SK-N-SH (cell line): ENCODE measurements around the gene TMEM184C. TPM values are rescaled to one million over a fixed set of nuclear protein-coding genes. Genes with fewer than 3 reads are reported as not detected.

Experiments used
- CTCF ChIA-PET: fragments of 300-600, 350-600 bp; formaldehyde crosslinking; extraction: SDS; loops from one replicate; lab custom pipeline; 2021; lab: Yijun Ruan, JAX
- POLR2A ChIA-PET: fragments of 350-600 bp; sonication (Branson Sonifier 250); formaldehyde crosslinking; extraction: SDS; loops from one replicate; lab custom pipeline; 2020; ENCODE audit warnings: antibody characterized with exemption, inconsistent platforms; lab: Yijun Ruan, JAX
- DNase-seq: peaks from one replicate; pipeline ENCODE4 v3.0.0; 2012
- H2AFZ ChIP-seq: fragments of 200-600 bp; sonication (generic); 2 replicates; pipeline ENCODE4 v1.8.1; 2016; ENCODE audit warnings: antibody characterized with exemption, mild to moderate bottlenecking, low read depth
- H3F3A ChIP-seq: fragments of 200-600 bp; sonication (generic); replicated peaks from 2 replicates; pipeline ENCODE3; 2016; ENCODE audit warnings: antibody characterized with exemption, mild to moderate bottlenecking; ENCODE audit not compliant: insufficient read depth
- H3K27ac ChIP-seq, 2 experiments: fragments of 200-500 bp in 1 of 2; fragments of 200-600 bp in 1 of 2; sonication (Bioruptor generic) in 1 of 2; sonication (generic), shearing (Covaris generic) in 1 of 2; 2 replicates each; pipeline versions ENCODE4 v1.5.1 to v1.6.1; 2014 to 2016; ENCODE audit warnings: low read depth in 2 of 2, inconsistent platforms in 1 of 2, low read length in 1 of 2, mild to moderate bottlenecking in 1 of 2, mixed read lengths in 1 of 2
- H3K27me3 ChIP-seq: fragments of 200-600 bp; sonication (generic), shearing (Covaris generic); 2 replicates; pipeline ENCODE4 v1.6.1; 2016; ENCODE audit warnings: mixed run types; ENCODE audit not compliant: insufficient read depth
- H3K36me3 ChIP-seq, 2 experiments: fragments of 200-500 bp in 1 of 2; fragments of 200-600 bp in 1 of 2; sonication (Bioruptor generic) in 1 of 2; sonication (generic) in 1 of 2; replicated peaks in 1 of 2; 2 replicates each; pipeline versions ENCODE3 to v1.5.1; 2014 to 2016; ENCODE audit warnings: low read length in 1 of 2, mild to moderate bottlenecking in 1 of 2; ENCODE audit not compliant: insufficient read depth in 2 of 2, control insufficient read depth in 1 of 2
- H3K4me1 ChIP-seq, 2 experiments: fragments of 200-500 bp in 1 of 2; fragments of 200-600 bp in 1 of 2; sonication (Bioruptor generic) in 1 of 2; sonication (generic), shearing (Covaris generic) in 1 of 2; 2 replicates each; pipeline versions ENCODE4 v1.5.1 to v1.6.1; 2014 to 2016; ENCODE audit warnings: low read depth in 1 of 2, low read length in 1 of 2, mixed run types in 1 of 2; ENCODE audit not compliant: insufficient read depth in 2 of 2, control insufficient read depth in 1 of 2
- H3K4me2 ChIP-seq: fragments of 200-600 bp; sonication (generic), shearing (Covaris generic); 2 replicates; pipeline ENCODE4 v1.6.1; 2017; ENCODE audit warnings: mixed run types
- H3K4me3 ChIP-seq, 2 experiments: fragments of 200-500 bp in 1 of 2; fragments of 200-600 bp in 1 of 2; sonication (Bioruptor generic) in 1 of 2; sonication (generic), shearing (Covaris generic) in 1 of 2; 2 replicates each; pipeline versions ENCODE4 v1.5.1 to v1.8.1; 2014 to 2016; ENCODE audit warnings: low read depth in 2 of 2, inconsistent platforms in 1 of 2, low read length in 1 of 2, mild to moderate bottlenecking in 1 of 2, mixed read lengths in 1 of 2, moderate library complexity in 1 of 2
- H3K79me2 ChIP-seq: fragments of 200-600 bp; sonication (generic); 2 replicates; pipeline ENCODE4 v1.8.1; 2017; ENCODE audit warnings: mild to moderate bottlenecking; ENCODE audit not compliant: insufficient read depth
- H3K9ac ChIP-seq: fragments of 200-600 bp; sonication (generic); 2 replicates; pipeline ENCODE4 v1.6.1; 2017; ENCODE audit warnings: mixed run types
- H3K9me2 ChIP-seq: fragments of 200-600 bp; sonication (generic); 2 replicates; pipeline ENCODE4 v1.6.1; 2017; ENCODE audit warnings: mixed run types
- H3K9me3 ChIP-seq: fragments of 200-600 bp; sonication (generic); 2 replicates; pipeline ENCODE4 v1.6.1; 2017; ENCODE audit warnings: mixed run types, mild to moderate bottlenecking, moderate library complexity
- H4K20me1 ChIP-seq: fragments of 200-600 bp; sonication (generic); 2 replicates; pipeline ENCODE4 v1.6.1; 2017; ENCODE audit warnings: mild to moderate bottlenecking, mixed run types; ENCODE audit not compliant: insufficient read depth
- ELF1 ChIP-seq: IDR thresholded peaks from 2 replicates; pipeline ENCODE4 v1.4.0; 2012
- EZH2phosphoT487 ChIP-seq: fragments of 200-600 bp; sonication (generic); IDR thresholded peaks from 2 replicates; pipeline ENCODE4 v1.6.1; 2017; ENCODE audit warnings: low read depth, mixed run types, mild to moderate bottlenecking, antibody characterized with exemption, moderate library complexity, borderline replicate concordance
- FOSL2 ChIP-seq: IDR thresholded peaks from 2 replicates; pipeline ENCODE4 v1.4.0; 2012; ENCODE audit warnings: low read depth, mild to moderate bottlenecking, moderate library complexity, borderline replicate concordance
- FOXJ3 ChIP-seq: sonication (generic); formaldehyde crosslinking; IDR thresholded peaks from 2 replicates; pipeline ENCODE4 v1.5.1; 2020; ENCODE audit warnings: mild to moderate bottlenecking, missing genetic modification reagents
- FOXM1 ChIP-seq: IDR thresholded peaks from 2 replicates; pipeline ENCODE4 v1.4.0; 2012; ENCODE audit warnings: low read depth, mild to moderate bottlenecking
- GABPA ChIP-seq: IDR thresholded peaks from 2 replicates; pipeline ENCODE4 v1.4.0; 2012; ENCODE audit warnings: low read depth, mild to moderate bottlenecking
- GATA2 ChIP-seq: sonication (generic); formaldehyde crosslinking; IDR thresholded peaks from 2 replicates; pipeline ENCODE4 v1.5.0; 2020; ENCODE audit warnings: mild to moderate bottlenecking, missing genetic modification reagents
- JUND ChIP-seq: IDR thresholded peaks from 2 replicates; pipeline ENCODE4 v1.4.0; 2012
- NRF1 ChIP-seq: IDR thresholded peaks from 2 replicates; pipeline ENCODE4 v1.6.1; 2012; ENCODE audit warnings: low read depth, mild to moderate bottlenecking, low read length
- POLR2AphosphoS5 ChIP-seq: IDR thresholded peaks from 2 replicates; pipeline ENCODE4 v1.6.1; 2012; ENCODE audit warnings: low read depth, low read length
- RFX5 ChIP-seq: IDR thresholded peaks from 2 replicates; pipeline ENCODE4 v1.6.1; 2012; ENCODE audit warnings: mild to moderate bottlenecking, improper control_type of control experiment, low read length
- SMC3 ChIP-seq: IDR thresholded peaks from 2 replicates; pipeline ENCODE4 v1.6.1; 2012; ENCODE audit warnings: low read depth, low read length, improper control_type of control experiment
- TAF1 ChIP-seq: IDR thresholded peaks from 2 replicates; pipeline ENCODE4 v1.6.1; 2012; ENCODE audit warnings: low read depth, mild to moderate bottlenecking, low read length, moderate library complexity, borderline replicate concordance
- WGBS: methylation state at CpG from one replicate; pipeline ENCODE4 v1.1.6; 2017; ENCODE audit warnings: low lambda C conversion rate; 5-methylcytosine and 5-hydroxymethylcytosine counted together
- polyA plus RNA-seq, 3 experiments: library from polyadenylated mRNA; depleted of rRNA; stranded (reverse); fragments of >200 nt; gene quantifications; 2 replicates each; pipeline ENCODE4 v1.2.3, GENCODE V29; 2012
- TF ChIP-seq, protein P1 (sequence below): IDR thresholded peaks from 2 replicates; pipeline ENCODE4 v1.4.0; 2012; ENCODE audit warnings: low read depth, borderline replicate concordance
- TF ChIP-seq, protein P2 (sequence below): fragments of 200-600 bp; sonication (generic); IDR thresholded peaks from 2 replicates; pipeline ENCODE4 v1.6.1; 2017; ENCODE audit warnings: antibody characterized with exemption, mild to moderate bottlenecking, moderate library complexity
- TF ChIP-seq, protein P3 (sequence below): IDR thresholded peaks from 2 replicates; pipeline ENCODE4 v1.4.0; 2012; ENCODE audit warnings: low read depth, borderline replicate concordance

TMEM184C gene
- polyA plus RNA-seq, 1 of the 3 experiments (the other 2 are of a cell fraction): 17.5 TPM

DNA sequence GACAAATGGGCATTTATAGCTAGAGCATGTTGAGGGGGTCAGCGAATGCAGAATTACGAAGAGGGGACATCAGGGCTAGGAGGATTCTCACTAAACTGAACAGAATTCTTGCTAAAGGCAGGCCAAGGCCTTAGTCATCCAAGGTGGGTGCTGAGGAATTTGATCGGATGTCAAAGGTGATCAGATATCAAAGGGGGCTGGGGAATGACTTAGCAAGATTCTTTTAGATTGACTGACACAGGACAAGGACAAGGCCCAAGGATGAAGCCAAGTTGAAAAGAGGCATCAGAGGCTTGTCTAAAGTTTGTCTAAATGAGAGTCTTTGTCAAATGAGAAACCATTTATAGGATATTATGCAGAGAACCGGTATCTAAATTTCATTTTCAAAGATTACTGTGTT lies 9.7 kb downstream of the TMEM184C start:
- WGBS: 93% methylated on average over 4 of the region's 4 CpGs
- DNase-seq: no peak
- H3K36me3 ChIP-seq: peaks cover 75 to 82% of the 10 kb centered on the region in 2 experiments
- H3F3A ChIP-seq: peaks cover 15% of the 10 kb centered on the region
- POLR2A ChIA-PET: interaction anchor here (1.5 kb wide), 1 partner anchor 10 kb away, joined by 5 read pairs; the partner anchor contains the start of gene TMEM184C
- CTCF ChIA-PET: no interaction called here
- H4K20me1 ChIP-seq: peaks cover 2% of the 10 kb centered on the region; the same call in 1 of the 2 replicates
- H3K27me3 ChIP-seq: no peaks in the 10 kb centered on the region
- no peaks in the 10 kb centered on the region for H3K9me2 ChIP-seq
- H3K4me3 ChIP-seq: no peak overlapping the region
- no peak overlapping the region for H3K9ac ChIP-seq
- H3K4me2 ChIP-seq: no peak overlapping the region
- H2AFZ ChIP-seq: no peak overlapping the region
- H3K4me1 ChIP-seq: peaks cover 0 to 7% of the 10 kb centered on the region in 2 experiments; a peak in 2 of 4 replicates
- H3K27ac ChIP-seq: no peak overlapping the region
- H3K79me2 ChIP-seq: peaks cover 10% of the 10 kb centered on the region
- TF ChIP-seq GATA2 (CRISPR knock-in tag) (no peak), FOXJ3 (CRISPR knock-in tag) (no peak), JUND (no peak)
- H3K9me3 ChIP-seq: no peaks in the 10 kb centered on the region

DNA sequence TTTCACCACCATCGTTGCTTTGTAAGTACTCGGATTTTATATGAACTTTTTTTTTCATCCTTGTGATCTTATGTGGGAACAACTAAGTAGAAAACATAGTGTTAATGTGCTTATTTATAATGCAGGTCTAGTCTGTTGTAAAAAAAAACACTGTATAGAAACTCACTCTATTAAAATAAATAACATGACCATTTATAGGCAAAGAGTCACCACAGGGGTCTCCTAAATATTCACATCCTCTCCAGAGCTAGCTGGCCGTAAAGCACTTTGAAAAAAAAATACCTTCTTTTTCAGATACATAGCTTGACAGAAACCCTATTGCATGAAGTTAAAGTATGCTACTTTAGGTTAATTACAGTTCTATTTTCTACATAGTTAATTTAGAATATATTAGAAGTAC lies 11.2 kb downstream of the TMEM184C start:
- H3K27me3 ChIP-seq: no peaks in the 10 kb centered on the region
- peaks cover 80 to 81% of the 10 kb centered on the region in 2 experiments for H3K36me3 ChIP-seq
- H3F3A ChIP-seq: peaks cover 22% of the 10 kb centered on the region
- CTCF ChIA-PET: interaction anchor here (0.9 to 3.4 kb wide), 3 partner anchors 12 to 239 kb away, joined by 3 to 18 read pairs (median 3); no protein-coding TSS in a partner anchor
- no peaks in the 10 kb centered on the region for H3K9me2 ChIP-seq
- no peak overlapping the region for H3K9ac ChIP-seq
- WGBS: 74% methylated on average over 3 of the region's 3 CpGs
- no peaks in the 10 kb centered on the region; the same call in none of the 2 replicates for H3K79me2 ChIP-seq
- TF ChIP-seq JUND: no peak
- TF ChIP-seq, protein P1, sequence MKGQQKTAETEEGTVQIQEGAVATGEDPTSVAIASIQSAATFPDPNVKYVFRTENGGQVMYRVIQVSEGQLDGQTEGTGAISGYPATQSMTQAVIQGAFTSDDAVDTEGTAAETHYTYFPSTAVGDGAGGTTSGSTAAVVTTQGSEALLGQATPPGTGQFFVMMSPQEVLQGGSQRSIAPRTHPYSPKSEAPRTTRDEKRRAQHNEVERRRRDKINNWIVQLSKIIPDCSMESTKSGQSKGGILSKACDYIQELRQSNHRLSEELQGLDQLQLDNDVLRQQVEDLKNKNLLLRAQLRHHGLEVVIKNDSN: no peak
- TF ChIP-seq EZH2phosphoT487: no peak
- TF ChIP-seq, protein P2, sequence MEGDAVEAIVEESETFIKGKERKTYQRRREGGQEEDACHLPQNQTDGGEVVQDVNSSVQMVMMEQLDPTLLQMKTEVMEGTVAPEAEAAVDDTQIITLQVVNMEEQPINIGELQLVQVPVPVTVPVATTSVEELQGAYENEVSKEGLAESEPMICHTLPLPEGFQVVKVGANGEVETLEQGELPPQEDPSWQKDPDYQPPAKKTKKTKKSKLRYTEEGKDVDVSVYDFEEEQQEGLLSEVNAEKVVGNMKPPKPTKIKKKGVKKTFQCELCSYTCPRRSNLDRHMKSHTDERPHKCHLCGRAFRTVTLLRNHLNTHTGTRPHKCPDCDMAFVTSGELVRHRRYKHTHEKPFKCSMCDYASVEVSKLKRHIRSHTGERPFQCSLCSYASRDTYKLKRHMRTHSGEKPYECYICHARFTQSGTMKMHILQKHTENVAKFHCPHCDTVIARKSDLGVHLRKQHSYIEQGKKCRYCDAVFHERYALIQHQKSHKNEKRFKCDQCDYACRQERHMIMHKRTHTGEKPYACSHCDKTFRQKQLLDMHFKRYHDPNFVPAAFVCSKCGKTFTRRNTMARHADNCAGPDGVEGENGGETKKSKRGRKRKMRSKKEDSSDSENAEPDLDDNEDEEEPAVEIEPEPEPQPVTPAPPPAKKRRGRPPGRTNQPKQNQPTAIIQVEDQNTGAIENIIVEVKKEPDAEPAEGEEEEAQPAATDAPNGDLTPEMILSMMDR: no peak
- TF ChIP-seq TAF1: no peak
- TF ChIP-seq FOXM1: no peak
- TF ChIP-seq, protein P3, sequence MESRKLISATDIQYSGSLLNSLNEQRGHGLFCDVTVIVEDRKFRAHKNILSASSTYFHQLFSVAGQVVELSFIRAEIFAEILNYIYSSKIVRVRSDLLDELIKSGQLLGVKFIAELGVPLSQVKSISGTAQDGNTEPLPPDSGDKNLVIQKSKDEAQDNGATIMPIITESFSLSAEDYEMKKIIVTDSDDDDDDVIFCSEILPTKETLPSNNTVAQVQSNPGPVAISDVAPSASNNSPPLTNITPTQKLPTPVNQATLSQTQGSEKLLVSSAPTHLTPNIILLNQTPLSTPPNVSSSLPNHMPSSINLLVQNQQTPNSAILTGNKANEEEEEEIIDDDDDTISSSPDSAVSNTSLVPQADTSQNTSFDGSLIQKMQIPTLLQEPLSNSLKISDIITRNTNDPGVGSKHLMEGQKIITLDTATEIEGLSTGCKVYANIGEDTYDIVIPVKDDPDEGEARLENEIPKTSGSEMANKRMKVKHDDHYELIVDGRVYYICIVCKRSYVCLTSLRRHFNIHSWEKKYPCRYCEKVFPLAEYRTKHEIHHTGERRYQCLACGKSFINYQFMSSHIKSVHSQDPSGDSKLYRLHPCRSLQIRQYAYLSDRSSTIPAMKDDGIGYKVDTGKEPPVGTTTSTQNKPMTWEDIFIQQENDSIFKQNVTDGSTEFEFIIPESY: no peak
- no peak for TF ChIP-seq POLR2AphosphoS5
- TF ChIP-seq ELF1: no peak
- TF ChIP-seq SMC3: no peak
- no peak for TF ChIP-seq GATA2 (CRISPR knock-in tag)
- no peak for TF ChIP-seq RFX5
- no peak for TF ChIP-seq GABPA
- TF ChIP-seq NRF1: no peak
- TF ChIP-seq FOSL2: no peak
- H3K4me3 ChIP-seq: no peak overlapping the region
- H4K20me1 ChIP-seq: no peaks in the 10 kb centered on the region
- POLR2A ChIA-PET: interaction anchor here (2.1 kb wide), 1 partner anchor 11 kb away, joined by 6 read pairs; the partner anchor contains the start of gene TMEM184C
- no peaks in the 10 kb centered on the region for H3K9me3 ChIP-seq
- H3K4me1 ChIP-seq: peaks cover 0 to 7% of the 10 kb centered on the region in 2 experiments; a peak in 2 of 4 replicates
- no peak for DNase-seq
- no peak overlapping the region for H3K4me2 ChIP-seq
- H3K27ac ChIP-seq: no peak overlapping the region
- H2AFZ ChIP-seq: no peak overlapping the region
